HEK293 (cell line): ENCODE results near the gene SAFB.

Experiments used
- CTCF ChIA-PET: fragments of 350-600 bp; formaldehyde crosslinking; extraction: SDS; loops from one replicate; lab custom pipeline; 2021; ENCODE audit warnings: antibody characterized with exemption; lab: Yijun Ruan, JAX
- POLR2A ChIA-PET: fragments of 300-600 bp; formaldehyde crosslinking; extraction: SDS; loops from one replicate; lab custom pipeline; 2020; ENCODE audit warnings: antibody characterized with exemption, inconsistent platforms; lab: Yijun Ruan, JAX
- H3K27ac ChIP-seq: fragments of 200-500 bp; sonication (Bioruptor generic); 2 replicates; pipeline ENCODE4 v1.5.1; 2014; ENCODE audit warnings: low read depth, low read length, control low read depth, inconsistent platforms; ENCODE audit errors: extremely low read depth
- H3K36me3 ChIP-seq, 2 experiments: fragments of 200-500 bp in 1 of 2; sonication (Bioruptor generic) in 1 of 2; 1 replicate in 1 of 2; 2 replicates in 1 of 2; pipeline ENCODE4 v1.5.1; 2014 to 2017; ENCODE audit warnings: inconsistent platforms in 2 of 2, low read length in 2 of 2; ENCODE audit not compliant: control insufficient read depth in 2 of 2, insufficient read depth in 1 of 2
- H3K4me1 ChIP-seq: fragments of 200-500 bp; sonication (Bioruptor generic); 2 replicates; pipeline ENCODE4 v1.5.1; 2014; ENCODE audit warnings: mild to moderate bottlenecking, low read length, inconsistent platforms; ENCODE audit not compliant: control insufficient read depth, insufficient read depth
- H3K4me3 ChIP-seq: 2 replicates; pipeline ENCODE4 v1.5.1; 2011; ENCODE audit warnings: low read depth, mild to moderate bottlenecking, control low read depth, low read length, moderate library complexity
- H3K9me3 ChIP-seq: fragments of 200-500 bp; sonication (Bioruptor generic); 2 replicates; pipeline ENCODE4 v1.5.1; 2014; ENCODE audit warnings: low read depth, low read length, inconsistent platforms; ENCODE audit not compliant: control insufficient read depth, insufficient read depth
- GLI4 ChIP-seq: fragments of 450-650 bp; formaldehyde crosslinking; IDR thresholded peaks from 2 replicates; pipeline ENCODE4 v1.5.1; 2016; ENCODE audit warnings: missing biosample characterization, missing genetic modification characterization
- IKZF3 ChIP-seq: fragments of 450-650 bp; IDR thresholded peaks from 2 replicates; pipeline ENCODE4 v1.5.0; 2018; ENCODE audit warnings: missing biosample characterization, mild to moderate bottlenecking, missing genetic modification characterization, moderate library complexity
- KLF1 ChIP-seq: fragments of 450-650 bp; formaldehyde crosslinking; IDR thresholded peaks from 2 replicates; pipeline ENCODE4 v1.5.1; 2016; ENCODE audit warnings: missing biosample characterization, missing genetic modification characterization
- MZF1 ChIP-seq: fragments of 450-650 bp; formaldehyde crosslinking; IDR thresholded peaks from 2 replicates; pipeline ENCODE4 v1.5.1; 2017; ENCODE audit warnings: missing biosample characterization, missing genetic modification characterization, borderline replicate concordance
- YY1 ChIP-seq: fragments of 450-650 bp; formaldehyde crosslinking; IDR thresholded peaks from 2 replicates; pipeline ENCODE4 v1.5.1; 2018; ENCODE audit warnings: missing biosample characterization, missing genetic modification characterization
- YY2 ChIP-seq: fragments of 450-650 bp; formaldehyde crosslinking; IDR thresholded peaks from 2 replicates; pipeline ENCODE4 v1.5.1; 2016; ENCODE audit warnings: missing biosample characterization, missing genetic modification characterization
- ZFHX2 ChIP-seq: fragments of 450-650 bp; formaldehyde crosslinking; conservative IDR thresholded peaks from 2 replicates; pipeline ENCODE4 v1.5.1; 2016; ENCODE audit warnings: missing biosample characterization, missing genetic modification characterization
- ZFP3 ChIP-seq: fragments of 450-650 bp; formaldehyde crosslinking; IDR thresholded peaks from 2 replicates; pipeline ENCODE4 v1.5.1; 2016; ENCODE audit warnings: low read depth, missing biosample characterization, missing genetic modification characterization
- ZNF133 ChIP-seq: fragments of 450-650 bp; formaldehyde crosslinking; IDR thresholded peaks from 2 replicates; pipeline ENCODE4 v1.5.1; 2016; ENCODE audit warnings: missing biosample characterization, missing genetic modification characterization
- ZNF274 ChIP-seq, 2 experiments: fragments of 200-500 bp in 1 of 2; fragments of 450-650 bp in 1 of 2; sonication (Bioruptor generic) in 1 of 2; formaldehyde crosslinking in 1 of 2; IDR thresholded peaks; 2 replicates each; pipeline versions ENCODE4 v1.5.1 to v1.6.1; 2014 to 2016; ENCODE audit warnings: borderline replicate concordance in 1 of 2, inconsistent platforms in 1 of 2, low read length in 1 of 2, missing biosample characterization in 1 of 2, missing genetic modification characterization in 1 of 2
- ZNF341 ChIP-seq: fragments of 450-650 bp; formaldehyde crosslinking; IDR thresholded peaks from 2 replicates; pipeline ENCODE4; 2016; ENCODE audit warnings: low read depth, missing biosample characterization, missing genetic modification characterization
- ZNF350 ChIP-seq: fragments of 450-650 bp; formaldehyde crosslinking; IDR thresholded peaks from 2 replicates; pipeline ENCODE4 v1.5.0; 2017; ENCODE audit warnings: missing biosample characterization, mild to moderate bottlenecking, missing genetic modification characterization
- ZNF37A ChIP-seq: fragments of 450-650 bp; IDR thresholded peaks from 2 replicates; pipeline ENCODE4 v1.5.1; 2018; ENCODE audit warnings: missing biosample characterization, missing genetic modification characterization
- ZNF426 ChIP-seq: fragments of 450-650 bp; formaldehyde crosslinking; IDR thresholded peaks from 2 replicates; pipeline ENCODE4 v1.5.1; 2017; ENCODE audit warnings: missing biosample characterization, missing genetic modification characterization, mild to moderate bottlenecking, inconsistent platforms, moderate library complexity
- ZNF510 ChIP-seq: fragments of 450-650 bp; formaldehyde crosslinking; IDR thresholded peaks from 2 replicates; pipeline ENCODE4 v1.5.1; 2018; ENCODE audit warnings: mild to moderate bottlenecking, missing genetic modification characterization, missing biosample characterization; ENCODE audit not compliant: insufficient replicate concordance
- ZNF514 ChIP-seq: fragments of 450-650 bp; formaldehyde crosslinking; IDR thresholded peaks from 2 replicates; pipeline ENCODE4 v1.5.1; 2016; ENCODE audit warnings: missing biosample characterization, missing genetic modification characterization
- ZNF530 ChIP-seq: fragments of 450-650 bp; formaldehyde crosslinking; IDR thresholded peaks from 2 replicates; pipeline ENCODE4 v1.5.1; 2016; ENCODE audit warnings: low read depth, missing biosample characterization, missing genetic modification characterization
- ZNF571 ChIP-seq: fragments of 450-650 bp; formaldehyde crosslinking; IDR thresholded peaks from 2 replicates; pipeline ENCODE4 v1.5.0; 2017; ENCODE audit warnings: missing biosample characterization, missing genetic modification characterization
- ZNF600 ChIP-seq: fragments of 450-650 bp; formaldehyde crosslinking; IDR thresholded peaks from 2 replicates; pipeline ENCODE4 v1.5.1; 2016; ENCODE audit warnings: missing biosample characterization, missing genetic modification characterization
- ZNF707 ChIP-seq: fragments of 450-650 bp; formaldehyde crosslinking; IDR thresholded peaks from 2 replicates; pipeline ENCODE4 v1.5.1; 2016; ENCODE audit warnings: missing biosample characterization, missing genetic modification characterization
- ZNF792 ChIP-seq: fragments of 450-650 bp; formaldehyde crosslinking; IDR thresholded peaks from 2 replicates; pipeline ENCODE4 v1.5.1; 2016; ENCODE audit warnings: missing biosample characterization, missing genetic modification characterization
- ZNF843 ChIP-seq: fragments of 450-650 bp; formaldehyde crosslinking; IDR thresholded peaks from 2 replicates; pipeline ENCODE4 v1.5.1; 2016; ENCODE audit warnings: missing biosample characterization, missing genetic modification characterization
- ZSCAN23 ChIP-seq: fragments of 450-650 bp; formaldehyde crosslinking; IDR thresholded peaks from 2 replicates; pipeline ENCODE4 v1.5.1; 2016; ENCODE audit warnings: missing biosample characterization, missing genetic modification characterization
- TF ChIP-seq, protein P1 (sequence below): fragments of 450-650 bp; formaldehyde crosslinking; IDR thresholded peaks from 2 replicates; pipeline ENCODE4 v1.5.1; 2017; ENCODE audit warnings: missing biosample characterization, missing genetic modification characterization
- TF ChIP-seq, protein P2 (sequence below): fragments of 450-650 bp; formaldehyde crosslinking; IDR thresholded peaks from 2 replicates; pipeline ENCODE4 v1.5.1; 2016; ENCODE audit warnings: missing biosample characterization, missing genetic modification characterization
- TF ChIP-seq, protein P3 (sequence below): fragments of 450-650 bp; formaldehyde crosslinking; IDR thresholded peaks from 2 replicates; pipeline ENCODE4 v1.5.1; 2016; ENCODE audit warnings: missing biosample characterization, missing genetic modification characterization
- TF ChIP-seq, protein P4 (sequence below): fragments of 450-650 bp; formaldehyde crosslinking; IDR thresholded peaks from 2 replicates; pipeline ENCODE4 v1.5.1; 2016; ENCODE audit warnings: missing biosample characterization, missing genetic modification characterization

Gene SAFB

DNA sequence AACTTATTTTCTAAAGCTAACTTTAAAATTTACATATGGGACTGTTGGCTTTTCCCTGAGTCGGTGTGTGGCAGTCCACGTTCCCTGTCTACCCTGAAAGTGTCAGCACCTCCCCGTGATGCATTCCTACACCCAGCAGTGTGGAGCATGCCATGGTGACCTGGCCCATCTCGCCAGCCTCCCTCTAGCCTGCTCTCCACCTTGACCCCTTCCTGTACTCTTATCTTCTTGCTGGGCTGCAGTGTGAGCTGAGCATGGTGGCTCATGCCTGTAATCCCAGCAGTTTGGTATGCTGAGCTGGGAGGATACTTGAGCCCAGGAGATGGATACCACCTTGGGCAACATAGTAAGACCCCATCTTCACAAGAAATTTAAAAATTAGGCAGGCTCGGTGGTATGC lies 32.0 kb downstream of the SAFB start:
- no peak overlapping the region for H3K27ac ChIP-seq
- H3K36me3 ChIP-seq: peaks cover 76 to 94% of the 10 kb centered on the region in 2 experiments
- TF ChIP-seq ZNF426 (tag by site-specific recombination) (no peak), GLI4 (tag by site-specific recombination) (no peak)
- H3K4me3 ChIP-seq: no peak overlapping the region
- ChIA-PET CTCF (interaction anchor here (1.3 kb wide), 1 partner anchor 11 kb away, joined by 3 read pairs; no protein-coding TSS in a partner anchor), POLR2A (interaction anchor here (0.7 to 1.0 kb wide), 2 partner anchors 32 to 33 kb away, joined by 4 to 5 read pairs; partner anchors contain the start of genes SAFB and SAFB2)
- H3K9me3 ChIP-seq: no peaks in the 10 kb centered on the region
- no peaks in the 10 kb centered on the region for H3K4me1 ChIP-seq

DNA sequence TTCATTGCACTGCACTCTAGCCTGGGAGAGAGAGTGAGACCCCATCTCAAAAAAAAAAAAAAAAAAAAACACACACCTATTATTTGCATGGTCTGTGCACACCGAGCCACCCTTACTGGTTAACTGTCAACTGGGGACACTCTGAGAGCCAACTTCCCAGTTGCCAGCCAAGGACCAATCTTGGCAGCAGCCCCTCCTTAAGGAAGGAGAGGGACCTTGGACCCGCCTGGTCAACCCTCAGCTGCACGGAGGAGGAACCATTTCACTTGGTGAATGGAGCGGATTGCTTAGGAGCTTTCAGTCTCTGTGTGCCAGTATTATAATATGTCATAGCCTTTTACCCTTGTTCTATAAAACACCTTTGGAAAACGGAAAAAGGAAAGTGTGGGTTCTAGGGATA lies 32.5 kb downstream of the SAFB start:
- no peaks in the 10 kb centered on the region for H3K9me3 ChIP-seq
- TF ChIP-seq ZNF792 (tag by site-specific recombination) (no peak), ZNF707 (tag by site-specific recombination) (no peak), ZFHX2 (no peak), ZNF530 (no peak), YY2 (no peak), MZF1 (tag by site-specific recombination) (no peak), ZNF274 (IDR thresholded peaks at IDR 0.05; ENCODE audit: low read length) (no peak), ZNF274 (tag by site-specific recombination; IDR thresholded peaks at IDR 0.05; ENCODE audit: borderline replicate concordance) (no peak), KLF1 (tag by site-specific recombination) (no peak), ZSCAN23 (tag by site-specific recombination) (no peak), YY1 (tag by site-specific recombination) (no peak), ZNF37A (tag by site-specific recombination) (no peak), ZNF133 (tag by site-specific recombination) (no peak), ZNF600 (tag by site-specific recombination) (no peak)
- TF ChIP-seq, protein P1, sequence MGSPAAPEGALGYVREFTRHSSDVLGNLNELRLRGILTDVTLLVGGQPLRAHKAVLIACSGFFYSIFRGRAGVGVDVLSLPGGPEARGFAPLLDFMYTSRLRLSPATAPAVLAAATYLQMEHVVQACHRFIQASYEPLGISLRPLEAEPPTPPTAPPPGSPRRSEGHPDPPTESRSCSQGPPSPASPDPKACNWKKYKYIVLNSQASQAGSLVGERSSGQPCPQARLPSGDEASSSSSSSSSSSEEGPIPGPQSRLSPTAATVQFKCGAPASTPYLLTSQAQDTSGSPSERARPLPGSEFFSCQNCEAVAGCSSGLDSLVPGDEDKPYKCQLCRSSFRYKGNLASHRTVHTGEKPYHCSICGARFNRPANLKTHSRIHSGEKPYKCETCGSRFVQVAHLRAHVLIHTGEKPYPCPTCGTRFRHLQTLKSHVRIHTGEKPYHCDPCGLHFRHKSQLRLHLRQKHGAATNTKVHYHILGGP (tag by site-specific recombination): no peak
- TF ChIP-seq, protein P2, sequence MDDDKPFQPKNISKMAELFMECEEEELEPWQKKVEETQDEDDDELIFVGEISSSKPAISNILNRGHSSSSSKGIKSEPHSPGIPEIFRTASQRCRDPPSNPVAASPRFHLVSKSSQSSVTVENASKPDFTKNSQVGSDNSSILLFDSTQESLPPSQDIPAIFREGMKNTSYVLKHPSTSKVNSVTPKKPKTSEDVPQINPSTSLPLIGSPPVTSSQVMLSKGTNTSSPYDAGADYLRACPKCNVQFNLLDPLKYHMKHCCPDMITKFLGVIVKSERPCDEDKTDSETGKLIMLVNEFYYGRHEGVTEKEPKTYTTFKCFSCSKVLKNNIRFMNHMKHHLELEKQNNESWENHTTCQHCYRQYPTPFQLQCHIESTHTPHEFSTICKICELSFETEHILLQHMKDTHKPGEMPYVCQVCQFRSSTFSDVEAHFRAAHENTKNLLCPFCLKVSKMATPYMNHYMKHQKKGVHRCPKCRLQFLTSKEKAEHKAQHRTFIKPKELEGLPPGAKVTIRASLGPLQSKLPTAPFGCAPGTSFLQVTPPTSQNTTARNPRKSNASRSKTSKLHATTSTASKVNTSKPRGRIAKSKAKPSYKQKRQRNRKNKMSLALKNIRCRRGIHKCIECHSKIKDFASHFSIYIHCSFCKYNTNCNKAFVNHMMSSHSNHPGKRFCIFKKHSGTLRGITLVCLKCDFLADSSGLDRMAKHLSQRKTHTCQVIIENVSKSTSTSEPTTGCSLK: no peak
- TF ChIP-seq, protein P3, sequence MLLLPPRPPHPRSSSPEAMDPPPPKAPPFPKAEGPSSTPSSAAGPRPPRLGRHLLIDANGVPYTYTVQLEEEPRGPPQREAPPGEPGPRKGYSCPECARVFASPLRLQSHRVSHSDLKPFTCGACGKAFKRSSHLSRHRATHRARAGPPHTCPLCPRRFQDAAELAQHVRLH: no peak
- TF ChIP-seq, all 188 proteins: peak for 0
- Histone ChIP-seq H3K4me3 (no peak overlapping the region), H3K27ac (no peak overlapping the region), H3K36me3 (peaks cover 78 to 94% of the 10 kb centered on the region in 2 experiments), H3K4me1 (no peaks in the 10 kb centered on the region)
- ChIA-PET POLR2A (interaction anchor here (0.6 to 1.0 kb wide), 3 partner anchors 29 to 34 kb away, joined by 4 to 6 read pairs (median 5); partner anchors contain the start of genes SAFB and SAFB2), CTCF (no interaction called here)

DNA sequence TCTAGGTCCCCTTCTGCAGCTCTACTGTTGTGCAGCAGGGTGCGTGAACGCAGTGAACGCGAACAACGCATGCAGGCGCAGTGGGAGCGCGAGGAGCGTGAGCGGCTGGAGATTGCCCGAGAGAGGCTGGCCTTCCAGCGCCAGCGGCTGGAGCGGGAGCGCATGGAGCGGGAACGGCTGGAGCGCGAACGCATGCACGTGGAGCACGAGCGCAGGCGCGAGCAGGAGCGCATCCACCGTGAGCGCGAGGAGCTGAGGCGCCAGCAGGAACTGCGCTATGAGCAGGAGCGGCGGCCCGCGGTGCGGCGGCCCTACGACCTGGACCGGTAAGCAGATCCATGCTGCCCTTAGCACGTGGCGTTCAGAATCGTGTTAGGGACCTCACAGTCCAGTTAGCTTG lies 38.6 kb downstream of the SAFB start:
- H3K36me3 ChIP-seq: peaks cover 65 to 93% of the 10 kb centered on the region in 2 experiments
- no peak overlapping the region for H3K4me3 ChIP-seq
- no peak for TF ChIP-seq ZNF843
- no peak for TF ChIP-seq ZNF514
- no peak for TF ChIP-seq ZNF510 (tag by site-specific recombination)
- TF ChIP-seq ZNF350 (tag by site-specific recombination): no peak
- no peak; the same call in 1 of the 2 replicates for TF ChIP-seq ZNF600 (tag by site-specific recombination)
- no peak for TF ChIP-seq ZNF341 (tag by site-specific recombination)
- no peak for TF ChIP-seq IKZF3 (tag by site-specific recombination)
- TF ChIP-seq ZFP3 (tag by site-specific recombination): no peak
- TF ChIP-seq, protein P4, sequence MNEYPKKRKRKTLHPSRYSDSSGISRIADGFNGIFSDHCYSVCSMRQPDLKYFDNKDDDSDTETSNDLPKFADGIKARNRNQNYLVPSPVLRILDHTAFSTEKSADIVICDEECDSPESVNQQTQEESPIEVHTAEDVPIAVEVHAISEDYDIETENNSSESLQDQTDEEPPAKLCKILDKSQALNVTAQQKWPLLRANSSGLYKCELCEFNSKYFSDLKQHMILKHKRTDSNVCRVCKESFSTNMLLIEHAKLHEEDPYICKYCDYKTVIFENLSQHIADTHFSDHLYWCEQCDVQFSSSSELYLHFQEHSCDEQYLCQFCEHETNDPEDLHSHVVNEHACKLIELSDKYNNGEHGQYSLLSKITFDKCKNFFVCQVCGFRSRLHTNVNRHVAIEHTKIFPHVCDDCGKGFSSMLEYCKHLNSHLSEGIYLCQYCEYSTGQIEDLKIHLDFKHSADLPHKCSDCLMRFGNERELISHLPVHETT (tag by site-specific recombination): no peak
- TF ChIP-seq ZNF571 (tag by site-specific recombination): no peak
- ChIA-PET CTCF (no interaction called here), POLR2A (interaction anchor here (0.7 kb wide), 1 partner anchor 45 kb away, joined by 3 read pairs; no protein-coding TSS in a partner anchor)
- H3K9me3 ChIP-seq: no peaks in the 10 kb centered on the region
- no peaks in the 10 kb centered on the region for H3K4me1 ChIP-seq
- H3K27ac ChIP-seq: no peak overlapping the region
